Smooth muscle cell of the brain vasculature (primary cell): Measurements from ENCODE around the gene LEFTY2.
"Not testable (repeated sequence)": the region's sequence is repeated elsewhere in the genome, so short reads cannot be mapped to it uniquely, and the experiment has no call there.

Experiments
- DNase-seq: peaks from one replicate; pipeline ENCODE4 v3.0.0-alpha.2; 2012; ENCODE audit warnings: low read depth, low spot score

Gene LEFTY2

GRCh38 chr1:225941187-225941941 lies at the start of gene LEFTY2:
Gene LEFTY2 (minus strand): TSS chr1:225941220. CDS start chr1:225941140, 80 bp downstream.
- no peak for DNase-seq

DNA sequence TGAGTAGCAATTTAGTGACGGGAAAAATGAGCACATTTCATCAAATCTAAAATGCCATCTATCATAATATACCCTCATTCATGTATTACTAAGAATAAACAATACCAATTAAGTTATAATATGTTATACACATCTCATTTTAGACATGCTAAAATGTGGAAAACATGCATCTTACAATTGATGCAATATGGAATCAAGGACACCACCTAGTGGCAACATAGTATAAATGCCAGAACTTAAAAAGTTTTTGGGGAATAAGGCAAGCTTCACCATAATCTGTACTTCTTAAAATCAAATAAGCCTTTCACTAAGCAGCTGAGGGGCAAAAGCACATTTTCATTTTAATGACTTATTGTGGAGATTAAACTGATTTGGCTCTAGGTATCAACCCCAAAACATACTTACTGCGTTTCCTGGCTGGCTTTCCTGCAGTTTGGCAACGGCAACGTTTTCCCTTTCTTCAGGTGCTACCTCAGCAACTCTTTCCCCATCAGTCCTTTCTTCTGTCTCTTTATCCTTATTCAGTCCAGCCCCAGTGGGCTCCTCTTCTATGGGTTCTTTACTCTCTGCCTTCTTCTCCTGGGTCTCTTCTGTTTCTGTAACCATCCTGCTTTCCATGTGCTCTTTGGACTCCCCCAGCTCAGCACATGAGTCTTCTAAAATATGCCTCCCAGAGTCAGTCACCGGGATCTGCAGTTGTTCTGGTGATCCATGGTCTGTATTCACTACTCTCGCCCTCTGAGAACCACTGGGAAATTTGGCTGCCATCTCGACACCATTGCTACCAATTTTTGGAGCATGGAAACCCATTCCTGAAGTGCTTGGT lies 46.7 kb upstream of the LEFTY2 start:
- DNase-seq = no peak

DNA sequence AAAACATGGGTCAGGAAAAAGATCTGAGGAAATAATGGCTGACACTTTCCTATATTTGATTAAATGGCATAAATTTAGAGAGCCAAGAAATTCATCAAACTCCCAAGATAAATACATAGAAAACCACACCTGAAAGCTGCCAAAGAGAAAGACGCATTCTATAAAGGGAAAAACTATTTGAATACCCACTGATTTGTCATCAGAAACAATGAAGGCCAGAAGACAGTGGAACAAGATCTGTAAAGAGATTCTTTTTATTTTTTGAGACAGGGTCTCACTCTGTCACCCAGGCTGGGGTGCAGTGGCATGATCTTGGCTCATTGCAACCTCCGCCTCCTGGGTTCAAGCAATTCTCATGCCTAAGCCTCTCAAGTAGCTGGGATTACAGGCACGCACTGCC lies 40.7 kb upstream of the LEFTY2 start:
- no peak for DNase-seq

- DNase-seq = no peak
Measured at GRCh38 chr1:225980005-225980836, 39.2 kb upstream of the LEFTY2 start.

DNA sequence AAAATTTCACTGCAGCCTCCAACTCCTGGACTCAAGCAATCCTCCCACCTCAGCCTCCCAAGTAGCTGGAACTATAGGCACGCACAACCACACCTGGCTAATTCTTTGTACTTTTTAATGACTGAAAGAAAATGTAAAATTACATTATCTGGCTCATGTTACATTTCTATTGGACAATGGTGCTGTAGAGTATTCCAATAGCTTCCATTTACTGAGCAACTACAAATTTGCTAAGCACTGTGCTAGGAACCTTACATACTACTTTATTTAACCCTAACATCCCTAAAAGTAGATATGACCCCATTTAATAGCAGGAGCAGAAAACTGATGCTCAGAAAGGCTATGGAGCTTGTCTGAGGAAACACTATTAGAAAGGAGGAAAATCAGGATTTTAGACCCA lies 38.4 kb upstream of the LEFTY2 start:
- no peak for DNase-seq

- no peak for DNase-seq
Measured at GRCh38 chr1:225977937-225978748, 37.1 kb upstream of the LEFTY2 start.

DNA sequence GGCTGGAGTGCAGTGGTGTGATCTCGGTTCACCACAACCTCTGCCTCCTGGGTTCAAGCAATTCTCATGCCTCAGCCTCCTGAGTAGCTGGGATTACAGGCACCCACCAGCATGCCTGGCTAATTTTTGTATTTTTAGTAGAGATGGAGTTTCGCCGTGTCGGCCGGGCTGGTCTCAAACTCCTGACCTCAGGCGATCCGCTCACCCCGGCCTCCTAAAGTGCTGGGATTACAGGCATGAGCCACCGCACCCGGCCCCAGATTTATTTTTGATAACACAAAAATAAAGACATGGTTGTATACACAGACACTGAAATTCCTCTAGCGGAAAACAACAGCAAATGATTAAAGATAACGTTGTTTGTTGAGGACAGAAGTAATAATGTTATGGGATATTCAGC lies 34.1 kb upstream of the LEFTY2 start:
- not testable (repeated sequence) for DNase-seq

DNA sequence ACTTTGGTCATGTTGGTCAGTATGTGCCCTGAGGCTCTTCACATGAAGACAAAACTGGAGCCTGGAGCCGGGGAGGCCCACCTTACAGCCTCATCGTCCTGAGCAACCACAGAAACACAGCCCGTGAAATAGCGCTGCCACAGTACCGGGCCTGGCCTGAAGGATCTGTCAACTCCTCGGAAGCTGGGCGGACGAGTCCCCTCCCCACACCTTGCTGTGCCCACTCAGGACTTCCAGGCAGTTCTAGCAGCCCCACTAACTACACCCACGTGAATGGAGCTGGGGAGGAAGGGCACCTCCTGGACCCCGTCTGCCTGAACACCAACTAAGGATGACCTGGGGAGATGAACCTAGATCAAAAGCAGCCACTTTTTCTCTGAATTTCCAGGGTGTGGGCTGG lies 33.4 kb upstream of the LEFTY2 start:
- DNase-seq = no peak

- no peak for DNase-seq
Measured at GRCh38 chr1:225973158-225973557, 32.1 kb upstream of the LEFTY2 start.

GRCh38 chr1:225972344-225973152 lies 31.5 kb upstream of the LEFTY2 start:
- DNase-seq = no peak

GRCh38 chr1:225970592-225971157 lies 29.7 kb upstream of the LEFTY2 start:
- not testable (repeated sequence) for DNase-seq

DNA sequence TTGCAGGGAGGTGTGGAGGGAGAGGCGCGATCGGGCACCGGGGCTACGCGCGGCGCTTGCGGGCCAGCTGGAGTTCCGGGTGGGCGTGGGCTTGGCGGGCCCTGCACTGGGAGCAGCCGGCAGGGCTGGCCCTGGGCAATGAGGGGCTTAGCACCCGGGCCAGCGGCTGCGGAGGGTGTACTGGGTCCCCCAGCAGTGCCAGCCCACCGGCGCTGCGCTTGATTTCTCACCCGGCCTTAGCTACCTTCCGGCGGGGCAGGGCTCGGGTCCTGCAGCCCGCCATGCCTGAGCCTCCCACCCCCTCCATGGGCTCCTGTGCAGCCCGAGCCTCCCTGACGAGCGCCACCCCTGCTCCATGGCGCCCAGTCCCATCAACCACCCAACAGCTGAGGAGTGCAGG lies 28.7 kb upstream of the LEFTY2 start:
- DNase-seq = not testable (repeated sequence)

- DNase-seq = no peak
Measured at GRCh38 chr1:225965231-225965630, 24.2 kb upstream of the LEFTY2 start.

- DNase-seq = no peak
Measured at GRCh38 chr1:225963735-225964530, 22.9 kb upstream of the LEFTY2 start.

DNA sequence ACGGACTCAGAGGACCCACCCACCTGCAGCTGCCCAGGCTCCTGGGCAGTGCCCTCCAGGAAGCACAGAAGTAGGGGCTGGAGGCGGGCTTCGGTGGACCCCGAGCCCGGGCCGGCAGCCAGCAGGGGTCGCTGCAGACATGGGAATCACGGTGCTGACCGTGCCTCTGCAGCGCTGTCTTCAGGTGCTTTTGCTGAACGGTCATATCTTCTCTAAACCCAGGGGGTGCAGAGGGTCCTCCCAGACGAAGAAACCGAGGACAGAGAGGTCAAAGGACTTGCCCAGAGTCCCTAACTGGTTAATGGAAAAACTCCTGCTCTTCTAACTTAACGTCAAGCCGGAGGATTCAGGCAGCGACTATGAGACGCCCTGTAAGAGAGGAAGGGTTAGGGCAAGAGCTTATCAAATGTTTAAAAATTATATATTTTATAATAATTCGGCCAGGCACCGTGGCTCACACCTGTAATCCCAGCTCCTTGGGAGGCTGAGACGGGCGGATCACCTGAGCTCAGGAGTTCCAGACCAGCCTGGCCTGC lies 21.5 kb upstream of the LEFTY2 start:
- DNase-seq = no peak

GRCh38 chr1:225961659-225962439 lies 20.8 kb upstream of the LEFTY2 start:
- no peak for DNase-seq

- DNase-seq = no peak
Measured at GRCh38 chr1:225958041-225958440, 17.0 kb upstream of the LEFTY2 start.

DNA sequence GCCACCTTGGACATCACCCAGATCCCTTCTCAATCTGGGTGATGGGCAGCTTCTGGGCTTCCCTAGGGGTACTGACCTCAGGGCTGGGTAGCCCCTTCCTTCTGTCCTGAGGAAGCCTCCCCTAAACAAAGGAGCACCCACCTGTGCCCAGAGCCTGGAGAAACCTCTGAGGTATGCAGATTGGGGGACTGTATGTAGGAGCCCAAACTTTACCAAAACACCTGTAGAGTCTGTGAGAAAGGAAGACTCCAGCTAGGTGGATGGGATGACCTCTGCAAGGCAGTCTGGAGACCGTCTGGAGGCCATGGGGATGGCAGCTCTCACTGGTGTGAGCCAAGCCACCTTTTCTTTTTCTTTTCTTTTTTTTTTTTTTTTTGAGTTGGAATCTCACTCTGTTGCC lies 13.7 kb upstream of the LEFTY2 start:
- DNase-seq = no peak
